ENCODE measurements around the gene MCC. TPM values are rescaled to one million over a fixed set of nuclear protein-coding genes. Genes with fewer than 3 reads are reported as not detected.

Gene MCC
- total and polyA plus RNA-seq, 2 donors (not counting 1 experiment from before 2014, with no cell fraction given), result 0.09 to 0.32 TPM

GRCh38 chr5:113523168-113523567, 34.9 kb upstream of the MCC start:
- H3K4me2 ChIP-seq (replicated peaks; ENCODE audit: low read depth, low read length, poor library complexity, severe bottlenecking), result no peak overlapping the region
- ATAC-seq (ENCODE audit: low read depth) (no peak), DNase-seq (no peak)
- Mint-ChIP-seq H3K4me1 (peaks cover 37% of the 10 kb centered on the region), H3K27me3 (no peaks in the 10 kb centered on the region), H3K9me3 (ENCODE audit: insufficient read depth) (no peaks in the 10 kb centered on the region), H3K4me3 (no peak overlapping the region), H3K27ac (peak overlapping the region; percentile 68)
- intact Hi-C loops (cut with micrococcal nuclease), result loop anchor here (1.0 kb wide), 1 partner anchor 8 kb away; no protein-coding TSS in a partner anchor
- H3K27me3 ChIP-seq (replicated peaks in 1 of 4; ENCODE audit: control extremely low read depth in 1 of 4, control insufficient read depth in 3 of 4, insufficient read depth in 4 of 4, low read length in 3 of 4), result no peaks in the 10 kb centered on the region
- peaks cover 7 to 10% of the 10 kb centered on the region in 2 experiments for H3K36me3 ChIP-seq (replicated peaks in 1 of 2; ENCODE audit: control extremely low read depth in 1 of 2, control insufficient read depth in 1 of 2, extremely low read depth in 1 of 2, insufficient read depth in 2 of 2, low read length in 1 of 2)
- no peak overlapping the region for H3K4me3 ChIP-seq (ENCODE audit: control extremely low read depth in 1 of 5, extremely low read depth in 1 of 5, insufficient read depth in 1 of 5, low read depth in 2 of 5, low read length in 4 of 5)
- ChIA-PET POLR2A (no interaction called here), CTCF (no interaction called here)
- no peak for TF ChIP-seq EZH2 (IDR thresholded peaks at IDR 0.05; ENCODE audit: borderline replicate concordance, insufficient read depth, low read depth, low read length, poor library complexity, severe bottlenecking)
- no peak for TF ChIP-seq CTCF (IDR thresholded peaks at IDR 0.05)
- no peaks in the 10 kb centered on the region for H3K9me3 ChIP-seq (ENCODE audit: control extremely low read depth in 1 of 3, control insufficient read depth in 2 of 3, insufficient read depth in 1 of 3, low read length in 2 of 3)
- H2AFZ ChIP-seq (ENCODE audit: insufficient read depth, low read depth, low read length, poor library complexity, severe bottlenecking), result no peak overlapping the region
- WGBS (ENCODE audit: insufficient coverage), result no CpG with 5 or more reads among the region's 2 CpGs
- H3K79me2 ChIP-seq (ENCODE audit: control insufficient read depth, insufficient read depth, low read length), result peaks cover 61% of the 10 kb centered on the region
- peak overlapping the region in 1 of 2 donors; percentile 38 for H3K27ac ChIP-seq (ENCODE audit: low read length in 2 of 2)
- H3K4me1 ChIP-seq (ENCODE audit: control insufficient read depth in 2 of 2, insufficient read depth in 2 of 2, low read length in 2 of 2), result peaks cover 14 to 28% of the 10 kb centered on the region in 2 donors
- no peak overlapping the region for H3K9ac ChIP-seq (ENCODE audit: low read length)
- H4K20me1 ChIP-seq (ENCODE audit: control insufficient read depth, insufficient read depth, low read length, poor library complexity, severe bottlenecking), result peaks cover 16% of the 10 kb centered on the region

- peaks cover 9 to 10% of the 10 kb centered on the region in 2 experiments for H3K36me3 ChIP-seq (replicated peaks in 1 of 2; ENCODE audit: control extremely low read depth in 1 of 2, control insufficient read depth in 1 of 2, extremely low read depth in 1 of 2, insufficient read depth in 2 of 2, low read length in 1 of 2)
- Mint-ChIP-seq H3K4me1 (peaks cover 45% of the 10 kb centered on the region), H3K27me3 (no peaks in the 10 kb centered on the region), H3K4me3 (no peak overlapping the region), H3K9me3 (ENCODE audit: insufficient read depth) (no peaks in the 10 kb centered on the region), H3K27ac (no peak overlapping the region)
- POLR2A ChIA-PET, result no interaction called here
- no peaks in the 10 kb centered on the region for H3K9me3 ChIP-seq (ENCODE audit: control extremely low read depth in 1 of 3, control insufficient read depth in 2 of 3, insufficient read depth in 1 of 3, low read length in 2 of 3)
- no peak overlapping the region for H3K4me2 ChIP-seq (replicated peaks; ENCODE audit: low read depth, low read length, poor library complexity, severe bottlenecking)
- TF ChIP-seq CTCF (IDR thresholded peaks at IDR 0.05) (no peak), EZH2 (IDR thresholded peaks at IDR 0.05; ENCODE audit: borderline replicate concordance, insufficient read depth, low read depth, low read length, poor library complexity, severe bottlenecking) (no peak)
- H3K9ac ChIP-seq (ENCODE audit: low read length), result no peak overlapping the region
- CTCF ChIA-PET, result no interaction called here
- intact Hi-C loops (cut with micrococcal nuclease), result no loop called here
- ATAC-seq (ENCODE audit: low read depth), result no peak
- no peak for DNase-seq
- H4K20me1 ChIP-seq (ENCODE audit: control insufficient read depth, insufficient read depth, low read length, poor library complexity, severe bottlenecking), result peaks cover 16% of the 10 kb centered on the region
- H3K79me2 ChIP-seq (ENCODE audit: control insufficient read depth, insufficient read depth, low read length), result peaks cover 71% of the 10 kb centered on the region
- H3K4me3 ChIP-seq (ENCODE audit: control extremely low read depth in 1 of 5, extremely low read depth in 1 of 5, insufficient read depth in 1 of 5, low read depth in 2 of 5, low read length in 4 of 5), result no peak overlapping the region
- no peaks in the 10 kb centered on the region for H3K27me3 ChIP-seq (replicated peaks in 1 of 4; ENCODE audit: control extremely low read depth in 1 of 4, control insufficient read depth in 3 of 4, insufficient read depth in 4 of 4, low read length in 3 of 4)
- no peak overlapping the region for H3K27ac ChIP-seq (ENCODE audit: low read length in 2 of 2)
- peaks cover 14 to 31% of the 10 kb centered on the region in 2 donors for H3K4me1 ChIP-seq (ENCODE audit: control insufficient read depth in 2 of 2, insufficient read depth in 2 of 2, low read length in 2 of 2)
- H2AFZ ChIP-seq (ENCODE audit: insufficient read depth, low read depth, low read length, poor library complexity, severe bottlenecking), result no peak overlapping the region
Observed at GRCh38 chr5:113520899-113521298, 32.6 kb upstream of the MCC start.

Data from B cell (primary cell).